Measurements from ENCODE around the gene TUBA8. TPM values are rescaled to one million over a fixed set of nuclear protein-coding genes. Genes with fewer than 3 reads are reported as not detected.
"Not testable (repeated sequence)": the region's sequence is repeated elsewhere in the genome, so short reads cannot be mapped to it uniquely, and the experiment has no call there.

The TUBA8 gene
- total RNA-seq, 1 experiment from 2014 or later: 1.9 TPM

DNA sequence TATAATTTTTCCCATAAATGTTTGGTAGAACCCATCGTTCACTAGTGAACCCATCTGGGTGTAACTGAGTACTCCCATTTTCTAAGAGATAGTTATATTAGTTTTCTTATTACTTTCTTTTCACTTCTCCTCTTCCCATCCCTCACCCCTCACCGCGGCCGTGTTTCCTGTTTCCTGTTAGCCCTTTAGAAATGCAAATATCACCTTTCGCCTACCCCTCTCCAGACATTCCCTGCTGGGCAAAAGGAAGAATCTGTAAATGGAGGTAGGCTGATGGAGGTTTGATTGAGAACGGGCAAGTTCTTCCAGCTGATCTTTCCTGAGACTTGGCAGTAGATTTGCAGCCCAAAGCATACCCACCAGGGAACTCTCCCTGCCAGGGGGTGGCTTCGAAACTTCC is 54.7 kb downstream of the TUBA8 start:
- H3F3A ChIP-seq (ENCODE audit: low read length, unreplicated experiment); H3K4me3 ChIP-seq (ENCODE audit: low read length); H3K9me3 ChIP-seq (ENCODE audit: low read length); H3K9ac ChIP-seq (ENCODE audit: low read length); BruUV-seq (replicated peaks); H3K9me2 ChIP-seq (replicated peaks; ENCODE audit: low read length); DNase-seq; H4K20me1 ChIP-seq (ENCODE audit: low read length); H2AFZ ChIP-seq (ENCODE audit: low read length); ATAC-seq; H3K27me3 ChIP-seq (ENCODE audit: low read length); H3K4me1 ChIP-seq (ENCODE audit: insufficient read depth, low read length); POLR2A ChIA-PET (ENCODE audit: unreplicated experiment); H3K36me3 ChIP-seq (ENCODE audit: low read depth, low read length); H3K4me2 ChIP-seq (ENCODE audit: low read length); CTCF ChIA-PET; H3K27ac ChIP-seq (ENCODE audit: low read length); H3K79me2 ChIP-seq (ENCODE audit: low read length); intact Hi-C loops (cut with micrococcal nuclease): not testable (repeated sequence)

DNA sequence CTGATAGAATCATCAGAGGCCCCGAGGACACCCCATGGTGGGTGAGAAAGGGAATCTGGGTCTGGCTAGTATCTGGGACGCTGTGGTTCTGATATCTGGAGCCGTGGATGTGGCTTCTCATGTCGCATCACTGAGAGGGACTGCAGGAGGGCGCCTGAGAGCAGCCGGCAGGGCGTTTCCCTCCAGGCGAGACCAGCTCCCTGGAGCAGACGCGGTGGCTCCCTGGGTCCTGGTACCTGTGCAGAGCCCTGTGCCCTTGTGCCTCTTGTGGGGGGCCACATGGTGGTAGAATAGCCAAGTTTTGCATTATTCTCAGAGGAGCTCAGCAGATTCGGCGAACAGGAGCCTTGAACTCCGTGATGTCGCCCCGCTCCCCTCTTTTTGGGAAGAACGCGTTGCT is 59.7 kb downstream of the TUBA8 start:
- H3K27me3 ChIP-seq (ENCODE audit: low read length); ATAC-seq; CTCF ChIA-PET; DNase-seq; H3K4me1 ChIP-seq (ENCODE audit: insufficient read depth, low read length); H3K9me3 ChIP-seq (ENCODE audit: low read length); H3K9me2 ChIP-seq (replicated peaks; ENCODE audit: low read length); H3K4me2 ChIP-seq (ENCODE audit: low read length); H2AFZ ChIP-seq (ENCODE audit: low read length); H4K20me1 ChIP-seq (ENCODE audit: low read length); H3K4me3 ChIP-seq (ENCODE audit: low read length); H3F3A ChIP-seq (ENCODE audit: low read length, unreplicated experiment); H3K9ac ChIP-seq (ENCODE audit: low read length); POLR2A ChIA-PET (ENCODE audit: unreplicated experiment); H3K27ac ChIP-seq (ENCODE audit: low read length); intact Hi-C loops (cut with micrococcal nuclease); H3K79me2 ChIP-seq (ENCODE audit: low read length); H3K36me3 ChIP-seq (ENCODE audit: low read depth, low read length); BruUV-seq (replicated peaks): not testable (repeated sequence)

DNA sequence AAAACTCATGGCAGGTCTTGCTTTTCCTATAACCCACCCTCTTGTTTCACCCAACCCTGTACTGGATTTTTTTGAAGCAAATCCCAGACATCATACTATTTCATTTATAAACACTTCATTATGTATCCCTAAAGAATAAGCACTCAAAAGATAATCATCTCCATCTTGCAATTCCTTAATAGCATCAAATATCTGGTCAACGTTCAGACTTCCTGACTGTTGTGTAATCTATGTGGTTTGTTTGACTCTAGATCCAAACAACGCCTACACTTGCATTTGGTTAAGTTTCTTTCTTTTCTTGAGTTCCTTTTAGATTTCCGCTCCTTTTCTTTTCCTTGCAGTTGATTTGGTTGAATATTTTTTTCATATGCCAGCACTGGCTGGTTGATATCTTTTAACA is 61.6 kb downstream of the TUBA8 start:
- H3F3A ChIP-seq (ENCODE audit: low read length, unreplicated experiment); H3K27ac ChIP-seq (ENCODE audit: low read length); H3K9me3 ChIP-seq (ENCODE audit: low read length); H3K27me3 ChIP-seq (ENCODE audit: low read length); H2AFZ ChIP-seq (ENCODE audit: low read length); ATAC-seq; H3K4me2 ChIP-seq (ENCODE audit: low read length); POLR2A ChIA-PET (ENCODE audit: unreplicated experiment); H3K9me2 ChIP-seq (replicated peaks; ENCODE audit: low read length); H3K79me2 ChIP-seq (ENCODE audit: low read length); H3K36me3 ChIP-seq (ENCODE audit: low read depth, low read length); BruUV-seq (replicated peaks); H4K20me1 ChIP-seq (ENCODE audit: low read length); H3K4me3 ChIP-seq (ENCODE audit: low read length); H3K9ac ChIP-seq (ENCODE audit: low read length); CTCF ChIA-PET; DNase-seq; intact Hi-C loops (cut with micrococcal nuclease); H3K4me1 ChIP-seq (ENCODE audit: insufficient read depth, low read length): not testable (repeated sequence)

DNA sequence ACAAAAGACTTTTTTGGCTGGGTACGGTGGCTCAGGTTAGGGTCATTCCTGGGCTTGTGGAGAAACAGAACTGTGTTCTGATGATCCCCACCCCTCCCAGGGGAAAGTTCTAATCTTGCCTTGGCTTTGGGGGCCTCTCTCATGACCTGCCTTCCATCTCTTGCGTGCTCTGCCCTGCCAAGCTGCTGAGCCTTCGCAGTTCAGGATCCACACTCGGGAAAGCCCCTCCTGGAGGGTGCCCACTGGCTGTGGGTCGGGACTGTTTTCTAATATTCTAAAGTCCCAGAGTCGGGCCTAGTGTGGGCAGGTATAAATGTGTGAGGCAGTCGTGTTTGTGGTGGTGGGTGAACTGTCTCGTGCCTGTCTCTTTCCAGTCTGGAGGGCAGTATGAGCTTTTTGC is 62.2 kb downstream of the TUBA8 start:
- H3K79me2 ChIP-seq (ENCODE audit: low read length); POLR2A ChIA-PET (ENCODE audit: unreplicated experiment): not testable (repeated sequence)

DNA sequence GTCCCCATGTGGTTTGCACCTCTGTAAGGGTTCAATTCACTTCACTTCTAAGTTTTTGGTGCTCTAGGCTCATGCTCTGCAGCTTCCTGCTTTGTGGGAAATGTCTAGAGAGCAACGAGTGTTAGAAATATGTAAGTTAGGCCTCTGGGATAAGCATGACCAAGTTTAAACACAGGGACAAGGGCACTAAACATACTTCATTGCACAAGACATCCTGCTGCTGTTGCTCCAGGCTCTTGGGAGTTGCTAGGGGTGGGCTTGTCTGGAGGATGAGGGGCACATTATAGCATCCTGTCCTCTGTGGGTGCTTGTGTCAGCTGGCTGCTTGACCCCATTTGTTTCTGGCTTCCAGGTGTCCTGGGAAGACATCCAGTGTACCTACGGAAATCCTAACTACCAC is 62.8 kb downstream of the TUBA8 start:
- H3K27ac ChIP-seq (ENCODE audit: low read length); H2AFZ ChIP-seq (ENCODE audit: low read length); BruUV-seq (replicated peaks); H3F3A ChIP-seq (ENCODE audit: low read length, unreplicated experiment); intact Hi-C loops (cut with micrococcal nuclease); DNase-seq; H3K79me2 ChIP-seq (ENCODE audit: low read length); H3K9me2 ChIP-seq (replicated peaks; ENCODE audit: low read length); H3K9ac ChIP-seq (ENCODE audit: low read length); H3K27me3 ChIP-seq (ENCODE audit: low read length); H3K4me1 ChIP-seq (ENCODE audit: insufficient read depth, low read length); ATAC-seq; H3K9me3 ChIP-seq (ENCODE audit: low read length); H4K20me1 ChIP-seq (ENCODE audit: low read length); H3K4me3 ChIP-seq (ENCODE audit: low read length); H3K36me3 ChIP-seq (ENCODE audit: low read depth, low read length); CTCF ChIA-PET; H3K4me2 ChIP-seq (ENCODE audit: low read length); POLR2A ChIA-PET (ENCODE audit: unreplicated experiment): not testable (repeated sequence)

More for the DNA sequence above, 62.2 kb downstream of the TUBA8 start:
- H3K9me3 ChIP-seq (ENCODE audit: low read length); intact Hi-C loops (cut with micrococcal nuclease); H3K36me3 ChIP-seq (ENCODE audit: low read depth, low read length); H3K27me3 ChIP-seq (ENCODE audit: low read length); H3F3A ChIP-seq (ENCODE audit: low read length, unreplicated experiment); ATAC-seq; H3K27ac ChIP-seq (ENCODE audit: low read length); DNase-seq; H3K9ac ChIP-seq (ENCODE audit: low read length); H3K4me3 ChIP-seq (ENCODE audit: low read length); CTCF ChIA-PET; H3K4me1 ChIP-seq (ENCODE audit: insufficient read depth, low read length); H4K20me1 ChIP-seq (ENCODE audit: low read length); H3K4me2 ChIP-seq (ENCODE audit: low read length); H3K9me2 ChIP-seq (replicated peaks; ENCODE audit: low read length); BruUV-seq (replicated peaks); H2AFZ ChIP-seq (ENCODE audit: low read length): not testable (repeated sequence)

Other genes starting within 250 kb of the TUBA8 start
- gene MICAL3, start 86.2 kb upstream of the TUBA8 start, total RNA-seq (2014; rRNA removed): 23.7 and 27.8 TPM in 2 replicates
- 30.6 and 51.3 TPM in 2 replicates for gene PEX26, start 32.8 kb upstream of the TUBA8 start, total RNA-seq (2014; rRNA removed)
- gene USP18, start 39.4 kb downstream of the TUBA8 start, total RNA-seq (2014; rRNA removed): 9.8 and 12.2 TPM in 2 replicates